ENCODE measurements around the gene GDPD5. TPM values are rescaled to one million over a fixed set of nuclear protein-coding genes. Genes with fewer than 3 reads are reported as not detected.

Gene GDPD5
- total RNA-seq, 1 experiment from 2014 or later, result 109 TPM

DNA sequence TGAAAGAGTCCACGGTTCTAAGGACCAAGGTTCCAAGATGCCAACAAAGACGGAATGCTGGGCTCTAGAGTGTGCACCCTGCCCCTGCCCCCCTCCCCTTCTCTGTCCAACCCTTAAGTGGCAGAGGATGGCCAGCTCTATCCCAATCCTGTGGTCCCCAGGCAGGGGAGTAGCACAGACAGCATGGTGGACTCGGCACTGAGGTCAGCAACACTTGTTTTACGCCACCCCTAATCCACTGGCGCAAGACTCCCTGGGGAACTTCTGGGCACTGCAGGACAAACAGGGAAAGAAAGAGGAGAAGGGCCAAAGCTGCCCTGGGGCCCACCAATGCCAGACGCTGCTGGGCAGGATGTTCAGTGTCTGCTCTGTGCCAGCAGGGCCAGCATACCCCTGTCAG, 18.9 kb downstream of the GDPD5 start:
- in situ Hi-C loops (cut with HindIII; ENCODE audit: low pct_unique_long_range_greater_than_20kb, low sequenced_read_pairs), result no loop called here

GRCh38 chr11:75505916-75506692, 19.6 kb downstream of the GDPD5 start:
- in situ Hi-C loops (cut with HindIII; ENCODE audit: low pct_unique_long_range_greater_than_20kb, low sequenced_read_pairs), result no loop called here
- DNase-seq (ENCODE audit: low read depth, low spot score), result peak; percentile 51

More for the DNA sequence above, 18.9 kb downstream of the GDPD5 start:
- no peak for DNase-seq (ENCODE audit: low read depth, low spot score)

- in situ Hi-C loops (cut with HindIII; ENCODE audit: low pct_unique_long_range_greater_than_20kb, low sequenced_read_pairs), result no loop called here
Measured at GRCh38 chr11:75504501-75504900, 21.2 kb downstream of the GDPD5 start.

DNA sequence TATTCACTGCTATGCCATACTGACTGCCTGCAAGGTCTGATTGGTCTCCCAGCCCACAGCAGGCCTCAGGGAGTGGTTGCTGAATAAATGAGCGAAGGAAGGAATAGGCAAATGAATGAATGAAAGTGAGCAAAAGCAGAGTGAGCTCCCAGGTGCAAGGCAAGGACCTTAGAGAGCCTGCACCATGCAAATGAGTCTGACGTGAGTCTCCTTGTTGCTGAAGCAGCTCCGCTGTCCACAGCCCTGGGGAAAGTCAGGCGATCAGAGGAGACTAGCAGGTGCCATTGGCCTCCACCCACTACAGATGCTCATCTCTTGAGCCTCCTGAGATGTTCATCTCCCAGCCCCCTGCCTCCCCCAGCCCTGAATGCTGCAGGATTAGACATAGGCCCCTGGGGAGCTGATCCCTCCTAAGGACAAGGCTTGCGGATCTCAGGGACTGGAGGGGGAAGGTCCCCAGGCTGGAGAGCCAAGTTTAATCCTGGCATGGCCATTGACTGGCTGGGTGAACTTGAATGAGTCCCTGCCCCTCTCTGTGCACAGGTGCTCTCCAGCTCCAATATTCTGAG, 22.1 kb downstream of the GDPD5 start:
- DNase-seq (ENCODE audit: low read depth, low spot score), result no peak
- in situ Hi-C loops (cut with HindIII; ENCODE audit: low pct_unique_long_range_greater_than_20kb, low sequenced_read_pairs), result no loop called here

More at GRCh38 chr11:75504501-75504900, 21.2 kb downstream of the GDPD5 start:
- no peak for DNase-seq (ENCODE audit: low read depth, low spot score)

DNA sequence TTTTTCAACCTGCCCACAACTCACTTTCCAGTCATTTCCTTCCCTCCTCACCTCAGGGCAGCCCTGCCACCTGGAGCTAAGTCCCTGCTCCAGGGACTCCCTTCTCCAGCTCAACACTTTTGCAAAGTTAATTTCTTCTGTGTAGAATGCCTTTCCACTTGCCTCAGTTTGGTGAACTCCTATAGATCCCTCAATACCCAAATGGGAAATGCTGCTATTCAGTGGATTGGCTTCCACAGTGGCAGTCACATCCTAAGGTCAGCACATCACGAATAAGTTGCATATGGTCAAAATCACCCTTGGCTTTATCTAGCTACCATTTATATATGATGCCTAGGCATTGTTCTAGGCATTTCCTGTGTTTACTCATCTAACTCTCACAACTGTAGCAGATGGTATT, 23.6 kb downstream of the GDPD5 start:
- DNase-seq (ENCODE audit: low read depth, low spot score), result no peak
- in situ Hi-C loops (cut with HindIII; ENCODE audit: low pct_unique_long_range_greater_than_20kb, low sequenced_read_pairs), result no loop called here

GRCh38 chr11:75500742-75501141, 25.0 kb downstream of the GDPD5 start:
- in situ Hi-C loops (cut with HindIII; ENCODE audit: low pct_unique_long_range_greater_than_20kb, low sequenced_read_pairs), result no loop called here
- no peak for DNase-seq (ENCODE audit: low read depth, low spot score)

- DNase-seq (ENCODE audit: low read depth, low spot score), result peak; percentile 36
- in situ Hi-C loops (cut with HindIII; ENCODE audit: low pct_unique_long_range_greater_than_20kb, low sequenced_read_pairs), result no loop called here
Measured at GRCh38 chr11:75499423-75500190, 26.1 kb downstream of the GDPD5 start.

- no peak for DNase-seq (ENCODE audit: low read depth, low spot score)
- in situ Hi-C loops (cut with HindIII; ENCODE audit: low pct_unique_long_range_greater_than_20kb, low sequenced_read_pairs), result no loop called here
Measured at GRCh38 chr11:75498556-75499255, 27.0 kb downstream of the GDPD5 start.

GRCh38 chr11:75497788-75498409, 27.8 kb downstream of the GDPD5 start:
- in situ Hi-C loops (cut with HindIII; ENCODE audit: low pct_unique_long_range_greater_than_20kb, low sequenced_read_pairs), result no loop called here
- no peak for DNase-seq (ENCODE audit: low read depth, low spot score)

- DNase-seq (ENCODE audit: low read depth, low spot score), result peak; percentile 37
- in situ Hi-C loops (cut with HindIII; ENCODE audit: low pct_unique_long_range_greater_than_20kb, low sequenced_read_pairs), result no loop called here
Measured at GRCh38 chr11:75496305-75496752, 29.4 kb downstream of the GDPD5 start.

DNA sequence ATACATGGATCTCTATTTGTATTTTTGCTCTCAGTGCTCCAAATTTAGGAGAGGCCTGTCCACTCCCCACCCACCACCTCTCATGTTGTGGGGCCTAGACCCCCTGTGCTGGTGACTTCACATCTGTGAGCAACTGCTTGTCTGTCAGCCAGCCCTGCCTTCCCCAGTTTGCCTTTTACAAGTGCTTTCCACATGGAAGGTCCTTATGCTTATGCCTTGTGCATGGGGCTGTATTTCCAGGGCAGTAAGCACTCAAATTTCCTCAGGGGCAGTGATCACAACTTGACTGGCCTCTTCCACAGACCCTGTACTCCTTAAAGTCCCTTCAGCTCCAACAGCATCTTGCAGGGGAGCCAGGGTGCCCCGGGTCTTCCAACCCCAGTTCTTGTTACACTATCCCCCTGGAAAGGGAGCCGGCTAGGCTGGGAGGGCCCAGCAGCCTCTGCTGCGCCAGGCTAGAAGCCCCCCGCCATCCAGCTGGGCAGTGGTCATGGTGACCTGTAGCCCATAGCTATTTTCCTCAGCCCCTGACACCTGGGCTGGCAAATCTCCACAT, 29.9 kb downstream of the GDPD5 start:
- in situ Hi-C loops (cut with HindIII; ENCODE audit: low pct_unique_long_range_greater_than_20kb, low sequenced_read_pairs), result no loop called here

GRCh38 chr11:75493626-75494025, 32.1 kb downstream of the GDPD5 start:
- in situ Hi-C loops (cut with HindIII; ENCODE audit: low pct_unique_long_range_greater_than_20kb, low sequenced_read_pairs), result no loop called here
- DNase-seq (ENCODE audit: low read depth, low spot score), result no peak

More for the DNA sequence above, 29.9 kb downstream of the GDPD5 start:
- DNase-seq (ENCODE audit: low read depth, low spot score), result no peak

DNA sequence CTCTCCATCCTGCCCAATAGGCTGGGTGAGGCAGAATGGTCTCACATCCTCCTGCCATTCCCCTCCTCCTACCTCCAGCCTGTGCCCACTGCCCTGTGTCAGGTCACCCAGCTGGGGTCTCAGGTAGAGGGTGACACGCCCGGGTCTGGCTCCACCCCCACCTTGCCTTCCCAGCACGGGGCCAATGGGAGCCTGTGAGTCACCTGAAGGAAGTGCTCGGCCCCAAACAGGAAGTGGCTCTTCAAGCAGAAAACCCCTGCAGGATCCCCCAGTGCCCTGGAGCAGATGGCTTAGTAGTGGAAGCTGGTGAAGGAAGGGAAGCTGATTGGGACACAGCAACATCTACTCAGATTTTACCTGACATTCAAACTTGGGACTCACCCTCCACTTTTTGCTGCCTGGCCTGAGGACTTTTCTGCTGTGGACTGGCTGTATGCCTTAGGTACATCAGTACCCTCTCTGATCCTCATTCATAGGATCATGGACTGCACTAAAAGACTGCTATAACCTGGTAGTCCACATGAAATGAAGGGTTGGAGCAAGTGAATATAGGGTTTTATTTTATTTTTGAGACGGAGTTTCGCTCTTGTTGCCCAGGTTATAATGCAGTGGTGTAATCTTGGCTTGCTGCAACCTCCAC, 33.4 kb downstream of the GDPD5 start:
- in situ Hi-C loops (cut with HindIII; ENCODE audit: low pct_unique_long_range_greater_than_20kb, low sequenced_read_pairs), result no loop called here
- DNase-seq (ENCODE audit: low read depth, low spot score), result no peak

GRCh38 chr11:75491465-75491864, 34.3 kb downstream of the GDPD5 start:
- in situ Hi-C loops (cut with HindIII; ENCODE audit: low pct_unique_long_range_greater_than_20kb, low sequenced_read_pairs), result no loop called here
- no peak for DNase-seq (ENCODE audit: low read depth, low spot score)

- in situ Hi-C loops (cut with HindIII; ENCODE audit: low pct_unique_long_range_greater_than_20kb, low sequenced_read_pairs), result no loop called here
- DNase-seq (ENCODE audit: low read depth, low spot score), result no peak
Measured at GRCh38 chr11:75490221-75491181, 35.2 kb downstream of the GDPD5 start.

- in situ Hi-C loops (cut with HindIII; ENCODE audit: low pct_unique_long_range_greater_than_20kb, low sequenced_read_pairs), result no loop called here
- DNase-seq (ENCODE audit: low read depth, low spot score), result no peak
Measured at GRCh38 chr11:75487365-75487764, 38.4 kb downstream of the GDPD5 start.

Measured in SK-MEL-5 (cell line).